B cell (primary cell): ENCODE results near the gene SIGLEC6. TPM values are rescaled to one million over a fixed set of nuclear protein-coding genes. Genes with fewer than 3 reads are reported as not detected.
A peak's percentile ranks its signal among the peaks of the same experiment; 100 is the strongest.

ENCODE experiments used
- ATAC-seq: fragments of 200-7000 bp; cut with Tn5 transposase; one replicate; pipeline ENCODE4 v1.10.0; 2021; ENCODE audit warnings: low read depth, mild to moderate bottlenecking, moderate number of reproducible peaks, moderate library complexity
- CTCF ChIA-PET: fragments of 350-600 bp; sonication (Branson Sonifier 250); formaldehyde crosslinking; loops from one replicate; lab custom pipeline; 2021; ENCODE audit warnings: antibody characterized with exemption, inconsistent platforms; lab: Charles Lee
- POLR2A ChIA-PET: fragments of 350-600 bp; sonication (Branson Sonifier 250); formaldehyde crosslinking; loops from one replicate; lab custom pipeline; 2021; ENCODE audit warnings: antibody characterized with exemption; lab: Charles Lee
- DNase-seq: peaks from one replicate; pipeline ENCODE4 v3.0.0; 2013
- H2AFZ ChIP-seq: 2 replicates; pipeline ENCODE4 v1.6.1; 2012; ENCODE audit warnings: mild to moderate bottlenecking, low read depth, low read length; ENCODE audit not compliant: insufficient read depth, poor library complexity, severe bottlenecking
- H3K27ac ChIP-seq, 2 donors: 1 replicate in 1 of 2; 2 replicates in 1 of 2; pipeline ENCODE4 v1.5.1; 2012 to 2013; ENCODE audit warnings: low read length in 2 of 2, mild to moderate bottlenecking in 2 of 2, moderate library complexity in 1 of 2
- H3K27me3 ChIP-seq, 4 experiments: fragments of 200-600 bp in 1 of 4; sonication (generic) in 1 of 4; replicated peaks in 1 of 4; 1 replicate in 2 of 4; 2 replicates in 2 of 4; pipeline versions ENCODE4 v1.6.1 to v1.7.0; 2013 to 2016; ENCODE audit warnings: low read length in 3 of 4, mild to moderate bottlenecking in 2 of 4, mixed read lengths in 1 of 4, moderate library complexity in 1 of 4; ENCODE audit not compliant: insufficient read depth in 4 of 4, control insufficient read depth in 3 of 4; ENCODE audit errors: control extremely low read depth in 1 of 4
- H3K36me3 ChIP-seq, 2 experiments: replicated peaks in 1 of 2; 1 replicate in 1 of 2; 2 replicates in 1 of 2; pipeline versions ENCODE4 v1.6.1 to v1.7.1; 2013; ENCODE audit warnings: low read length in 1 of 2; ENCODE audit not compliant: insufficient read depth in 2 of 2, control insufficient read depth in 1 of 2; ENCODE audit errors: control extremely low read depth in 1 of 2, extremely low read depth in 1 of 2
- H3K4me1 ChIP-seq, 2 donors: fragments of 200-600 bp in 1 of 2; sonication (generic) in 1 of 2; 1 replicate in 1 of 2; 2 replicates in 1 of 2; pipeline versions ENCODE4 v1.5.1 to v1.6.1; 2013 to 2017; ENCODE audit warnings: low read length in 2 of 2; ENCODE audit not compliant: control insufficient read depth in 2 of 2, insufficient read depth in 2 of 2
- H3K4me2 ChIP-seq: replicated peaks from 2 replicates; pipeline ENCODE3; 2012; ENCODE audit warnings: mild to moderate bottlenecking, low read depth, low read length; ENCODE audit not compliant: poor library complexity, severe bottlenecking
- H3K4me3 ChIP-seq, 5 experiments: fragments of 200-600 bp in 1 of 5; sonication (generic) in 1 of 5; 1 replicate in 3 of 5; 2 replicates in 2 of 5; pipeline versions ENCODE4 v1.5.1 to v1.7.0; 2011 to 2016; ENCODE audit warnings: low read length in 4 of 5, mild to moderate bottlenecking in 4 of 5, low read depth in 2 of 5, control low read depth in 1 of 5, moderate library complexity in 1 of 5; ENCODE audit not compliant: insufficient read depth in 1 of 5; ENCODE audit errors: control extremely low read depth in 1 of 5, extremely low read depth in 1 of 5
- H3K79me2 ChIP-seq: fragments of 200-600 bp; sonication (generic); one replicate; pipeline ENCODE4 v1.6.0; 2016; ENCODE audit warnings: low read length; ENCODE audit not compliant: control insufficient read depth, insufficient read depth
- H3K9ac ChIP-seq: fragments of 200-600 bp; sonication (generic); 2 replicates; pipeline ENCODE4 v1.6.1; 2017; ENCODE audit warnings: mild to moderate bottlenecking, low read length, moderate library complexity
- H3K9me3 ChIP-seq, 3 donors: one replicate each; pipeline versions ENCODE4 v1.6.1 to v1.7.1; 2013; ENCODE audit warnings: low read length in 2 of 3; ENCODE audit not compliant: control insufficient read depth in 2 of 3, insufficient read depth in 1 of 3; ENCODE audit errors: control extremely low read depth in 1 of 3
- H4K20me1 ChIP-seq: 2 replicates; pipeline ENCODE4 v1.6.0; 2012; ENCODE audit warnings: mild to moderate bottlenecking, low read length; ENCODE audit not compliant: insufficient read depth, control insufficient read depth, poor library complexity, severe bottlenecking
- H3K27ac Mint-ChIP-seq: one replicate; pipeline ENCODE4 v1.8.0; 2021; ENCODE audit warnings: mixed read lengths
- H3K27me3 Mint-ChIP-seq: one replicate; pipeline ENCODE4 v1.8.0; 2021; ENCODE audit warnings: mixed read lengths
- H3K4me1 Mint-ChIP-seq: one replicate; pipeline ENCODE4 v1.8.0; 2021; ENCODE audit warnings: mixed read lengths
- H3K4me3 Mint-ChIP-seq: one replicate; pipeline ENCODE4 v1.8.0; 2021; ENCODE audit warnings: mixed read lengths
- H3K9me3 Mint-ChIP-seq: one replicate; pipeline ENCODE4 v1.8.0; 2022; ENCODE audit warnings: mixed read lengths; ENCODE audit not compliant: insufficient read depth
- CTCF ChIP-seq: fragments of 200-600 bp; IDR thresholded peaks from one replicate; pipeline ENCODE4 v1.8.0; 2022; ENCODE audit warnings: antibody characterized with exemption, mild to moderate bottlenecking
- EZH2 ChIP-seq: IDR thresholded peaks from 2 replicates; pipeline ENCODE4 v1.6.1; 2012; ENCODE audit warnings: borderline replicate concordance, low read depth, mild to moderate bottlenecking, moderate library complexity, low read length; ENCODE audit not compliant: insufficient read depth, poor library complexity, severe bottlenecking
- WGBS: methylation state at CpG from one replicate; pipeline ENCODE4 v1.1.5; 2013; ENCODE audit warnings: missing lambda C conversion rate; ENCODE audit not compliant: insufficient coverage; 5-methylcytosine and 5-hydroxymethylcytosine counted together
- intact Hi-C: fragments of 100-400 bp; cut with micrococcal nuclease; formaldehyde crosslinking; loops from one replicate; pipeline ENCODE4 v1.10.0; 2022
- polyA plus RNA-seq: library from polyadenylated mRNA; depleted of rRNA; stranded (reverse); fragments of >200 nt; gene quantifications from 2 replicates; pipeline ENCODE4 v1.2.3, GENCODE V29; 2012
- total RNA-seq, 2 donors: library from RNA; stranded (reverse); fragments of 120-200 nt in 1 of 2; gene quantifications; 1 replicate in 1 of 2; 2 replicates in 1 of 2; pipeline versions ENCODE4 v1.2.3 to v1.2.4, GENCODE V29; 2013 to 2022

SIGLEC6 gene
- total and polyA plus RNA-seq, 2 donors (not counting 1 experiment from before 2014, with no cell fraction given): 21.2 to 35.4 TPM

DNA sequence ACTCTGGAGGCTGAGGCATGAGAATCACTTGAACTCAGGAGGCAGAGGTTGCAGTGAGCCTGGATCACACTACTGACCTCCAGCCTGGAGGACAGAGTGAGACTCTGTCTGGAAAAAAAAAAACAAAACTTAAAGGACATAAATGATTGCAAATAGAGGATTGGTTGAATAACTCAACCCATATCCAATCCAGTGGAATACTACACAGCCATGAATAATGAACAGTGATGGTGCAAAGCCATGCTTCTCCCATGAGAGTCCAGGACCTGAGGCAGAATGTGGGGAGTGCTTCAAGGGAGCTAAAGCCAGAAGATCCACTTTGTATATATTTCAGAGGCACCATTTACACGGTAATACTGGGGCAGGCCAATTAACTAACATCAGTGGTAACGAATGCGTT, 55.3 kb downstream of the SIGLEC6 start:
- H3K36me3 ChIP-seq: no peaks in the 10 kb centered on the region
- peaks cover 4 to 5% of the 10 kb centered on the region in 2 donors for H3K4me1 ChIP-seq
- H3K9ac ChIP-seq: no peak overlapping the region
- ChIA-PET CTCF (interaction anchor here (0.7 to 19.1 kb wide), 2 partner anchors 153 to 182 kb away, joined by 3 to 681 read pairs; no protein-coding TSS in a partner anchor), POLR2A (no interaction called here)
- TF ChIP-seq CTCF (no peak), EZH2 (no peak)
- peaks cover 4% of the 10 kb centered on the region for H3K4me1 Mint-ChIP-seq
- no peaks in the 10 kb centered on the region for H3K79me2 ChIP-seq
- no peak overlapping the region for H3K27ac ChIP-seq
- peaks cover 0 to 9% (median 0%) of the 10 kb centered on the region in 3 donors for H3K9me3 ChIP-seq
- WGBS: no CpG with 5 or more reads among the region's 3 CpGs
- no peak overlapping the region for H3K4me3 Mint-ChIP-seq
- intact Hi-C loops: no loop called here
- H3K9me3 Mint-ChIP-seq: no peaks in the 10 kb centered on the region
- H3K27me3 ChIP-seq: peaks cover 0 to 14% (median 1%) of the 10 kb centered on the region in 4 experiments
- ATAC-seq (no peak), DNase-seq (no peak)
- H3K4me3 ChIP-seq: no peak overlapping the region
- no peak overlapping the region for H2AFZ ChIP-seq
- H3K4me2 ChIP-seq: no peak overlapping the region
- peaks cover 29% of the 10 kb centered on the region for H3K27me3 Mint-ChIP-seq
- H4K20me1 ChIP-seq: no peaks in the 10 kb centered on the region
- no peak overlapping the region for H3K27ac Mint-ChIP-seq

DNA sequence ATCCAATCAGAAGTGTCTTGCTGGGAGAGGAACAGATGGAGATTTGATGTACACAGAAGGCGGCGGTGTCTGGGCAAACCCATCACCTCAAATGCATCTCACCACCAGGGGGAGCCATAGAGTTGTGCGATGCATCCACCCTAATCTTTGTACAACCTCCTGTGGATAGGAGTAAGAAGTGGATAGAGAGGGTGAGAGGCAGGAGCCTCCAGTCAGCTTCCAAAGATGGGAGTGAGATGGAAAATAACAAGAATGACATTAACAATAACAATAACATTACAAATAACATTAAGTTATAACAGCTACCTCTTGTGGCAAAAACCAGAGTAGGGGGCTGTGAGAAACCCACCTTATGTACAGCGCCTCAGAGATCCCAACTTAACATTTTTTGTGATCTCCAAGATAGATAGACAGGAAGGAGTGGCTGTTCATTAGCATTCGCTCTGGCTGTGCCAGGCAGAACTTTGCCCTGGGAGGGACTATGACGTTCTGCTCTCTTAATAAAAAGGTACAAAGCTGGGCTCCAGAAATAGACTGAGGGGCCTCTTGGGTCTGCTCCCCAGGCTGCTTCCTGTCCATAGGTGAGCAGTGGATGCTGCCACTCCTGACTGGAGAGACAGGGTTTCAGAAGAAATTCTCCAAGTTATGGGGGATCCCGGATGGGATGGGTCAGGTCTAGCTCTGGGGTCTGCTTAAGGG, 58.3 kb downstream of the SIGLEC6 start:
- Histone ChIP-seq H3K4me1 (peaks cover 4 to 5% of the 10 kb centered on the region in 2 donors), H3K9ac (no peak overlapping the region), H2AFZ (no peak overlapping the region), H3K79me2 (no peaks in the 10 kb centered on the region), H3K36me3 (no peaks in the 10 kb centered on the region), H3K27ac (no peak overlapping the region), H4K20me1 (no peaks in the 10 kb centered on the region), H3K27me3 (peaks cover 0 to 16% (median 1%) of the 10 kb centered on the region in 4 experiments), H3K4me3 (no peak overlapping the region), H3K9me3 (peaks cover 0 to 6% (median 0%) of the 10 kb centered on the region in 3 donors), H3K4me2 (no peak overlapping the region)
- H3K4me3 Mint-ChIP-seq: no peak overlapping the region
- ATAC-seq (peak; percentile 66), DNase-seq (peak; percentile 86)
- WGBS: 41% methylated on average over 3 of the region's 7 CpGs
- no peaks in the 10 kb centered on the region for H3K9me3 Mint-ChIP-seq
- H3K27ac Mint-ChIP-seq: no peak overlapping the region
- ChIA-PET POLR2A (no interaction called here), CTCF (interaction anchor here (0.6 to 19.1 kb wide), 59 partner anchors 8 to 308 kb away, joined by 3 to 681 read pairs (median 4); partner anchors contain the start of genes FPR1, SIGLEC10 and SIGLEC6)
- intact Hi-C loops: loop anchor here (1.0 to 5.0 kb wide), 7 partner anchors 42 to 305 kb away; partner anchors contain the start of gene ZNF175
- peaks cover 25% of the 10 kb centered on the region for H3K27me3 Mint-ChIP-seq
- H3K4me1 Mint-ChIP-seq: peaks cover 4% of the 10 kb centered on the region
- TF ChIP-seq EZH2 (no peak), CTCF (peak; percentile 98)
